Naive thymus-derived CD4-positive, alpha-beta T cell (primary cell): ENCODE results near the gene ARSA. TPM values are rescaled to one million over a fixed set of nuclear protein-coding genes. Genes with fewer than 3 reads are reported as not detected.
A peak's percentile ranks its signal among the peaks of the same experiment; 100 is the strongest.

Experiments used
- ATAC-seq: fragments of 150-1000 bp; cut with Tn5 transposase; 2 replicates; pipeline ENCODE4 v1.10.0; 2021; ENCODE audit warnings: mild to moderate bottlenecking, moderate library complexity
- CTCF ChIA-PET: fragments of 350-600 bp; sonication (Branson Sonifier 250); formaldehyde crosslinking; loops from one replicate; lab custom pipeline; 2021; ENCODE audit warnings: antibody characterized with exemption; lab: Charles Lee
- POLR2A ChIA-PET: fragments of 350-600 bp; sonication (Branson Sonifier 250); formaldehyde crosslinking; loops from one replicate; lab custom pipeline; 2021; ENCODE audit warnings: antibody characterized with exemption, inconsistent platforms; lab: Charles Lee
- DNase-seq, 9 donors: peaks; one replicate each; pipeline versions ENCODE4 v3.0.0 to v3.0.0-alpha.2; 2020 to 2022; ENCODE audit warnings: mixed read lengths in 1 of 9
- H3K27ac ChIP-seq: one replicate; pipeline ENCODE4 v1.7.0; 2013; ENCODE audit warnings: mild to moderate bottlenecking, low read depth, low read length, moderate library complexity
- H3K27me3 ChIP-seq, 2 donors: one replicate each; pipeline ENCODE4 v1.7.0; 2013; ENCODE audit warnings: low read length in 2 of 2, mild to moderate bottlenecking in 2 of 2, moderate library complexity in 2 of 2; ENCODE audit not compliant: control insufficient read depth in 2 of 2, insufficient read depth in 2 of 2
- H3K36me3 ChIP-seq, 3 experiments: 1 replicate in 2 of 3; 2 replicates in 1 of 3; pipeline ENCODE4 v1.7.0; 2013; ENCODE audit warnings: low read length in 3 of 3, mild to moderate bottlenecking in 3 of 3, moderate library complexity in 1 of 3; ENCODE audit not compliant: insufficient read depth in 3 of 3, control insufficient read depth in 2 of 3
- H3K4me1 ChIP-seq, 2 donors: one replicate each; pipeline ENCODE4 v1.7.0; 2013; ENCODE audit warnings: low read length in 2 of 2, mild to moderate bottlenecking in 2 of 2, moderate library complexity in 1 of 2; ENCODE audit not compliant: control insufficient read depth in 2 of 2, insufficient read depth in 2 of 2
- H3K4me3 ChIP-seq: 2 replicates; pipeline ENCODE4 v1.7.0; 2013; ENCODE audit warnings: mild to moderate bottlenecking, low read length
- H3K9me3 ChIP-seq, 3 experiments: 1 replicate in 2 of 3; 2 replicates in 1 of 3; pipeline ENCODE4 v1.7.0; 2013; ENCODE audit warnings: low read length in 3 of 3; ENCODE audit not compliant: control insufficient read depth in 2 of 3
- H3K27ac Mint-ChIP-seq, 9 donors: one replicate each; pipeline ENCODE4 v1.8.0; 2020 to 2022; ENCODE audit warnings: mixed read lengths in 9 of 9, mild to moderate bottlenecking in 8 of 9, moderate library complexity in 5 of 9, inconsistent platforms in 2 of 9
- H3K27me3 Mint-ChIP-seq, 5 donors: one replicate each; pipeline ENCODE4 v1.8.0; 2021 to 2022; ENCODE audit warnings: mixed read lengths in 5 of 5, mild to moderate bottlenecking in 1 of 5
- H3K36me3 Mint-ChIP-seq, 5 donors: one replicate each; pipeline ENCODE4 v1.8.0; 2020 to 2022; ENCODE audit warnings: mixed read lengths in 5 of 5, mild to moderate bottlenecking in 3 of 5, inconsistent platforms in 1 of 5
- H3K4me1 Mint-ChIP-seq, 7 donors: one replicate each; pipeline ENCODE4 v1.8.0; 2020 to 2022; ENCODE audit warnings: mixed read lengths in 7 of 7, mild to moderate bottlenecking in 3 of 7, inconsistent platforms in 1 of 7
- H3K4me3 Mint-ChIP-seq, 10 donors: one replicate each; pipeline ENCODE4 v1.8.0; 2020 to 2022; ENCODE audit warnings: mild to moderate bottlenecking in 10 of 10, mixed read lengths in 10 of 10, moderate library complexity in 6 of 10, inconsistent platforms in 2 of 10
- H3K9me3 Mint-ChIP-seq, 11 donors: one replicate each; pipeline ENCODE4 v1.8.0; 2020 to 2022; ENCODE audit warnings: mixed read lengths in 11 of 11, mild to moderate bottlenecking in 4 of 11, inconsistent platforms in 1 of 11, moderate library complexity in 1 of 11
- intact Hi-C, 2 donors: fragments of 100-400 bp; cut with micrococcal nuclease; formaldehyde crosslinking; loops; one replicate each; pipeline ENCODE4 v1.15.1; 2023
- polyA plus RNA-seq, 2 donors: library from polyadenylated mRNA; unstranded; fragments of 300-500 nt; fragmentation: Illumina TruSeq; gene quantifications; one replicate each; pipeline ENCODE4 v1.2.3, GENCODE V29; 2021
- total RNA-seq, 6 experiments: library from RNA in 5 of 6; stranded (reverse) in 5 of 6; gene quantifications; 1 replicate in 5 of 6; 2 replicates in 1 of 6; pipeline ENCODE4 v1.2.3 and lab custom pipeline; 2021 to 2026

Gene ARSA
- total and polyA plus RNA-seq, 7 experiments from 2014 or later, result 7.1 to 96.3 (median 64.3) TPM

DNA sequence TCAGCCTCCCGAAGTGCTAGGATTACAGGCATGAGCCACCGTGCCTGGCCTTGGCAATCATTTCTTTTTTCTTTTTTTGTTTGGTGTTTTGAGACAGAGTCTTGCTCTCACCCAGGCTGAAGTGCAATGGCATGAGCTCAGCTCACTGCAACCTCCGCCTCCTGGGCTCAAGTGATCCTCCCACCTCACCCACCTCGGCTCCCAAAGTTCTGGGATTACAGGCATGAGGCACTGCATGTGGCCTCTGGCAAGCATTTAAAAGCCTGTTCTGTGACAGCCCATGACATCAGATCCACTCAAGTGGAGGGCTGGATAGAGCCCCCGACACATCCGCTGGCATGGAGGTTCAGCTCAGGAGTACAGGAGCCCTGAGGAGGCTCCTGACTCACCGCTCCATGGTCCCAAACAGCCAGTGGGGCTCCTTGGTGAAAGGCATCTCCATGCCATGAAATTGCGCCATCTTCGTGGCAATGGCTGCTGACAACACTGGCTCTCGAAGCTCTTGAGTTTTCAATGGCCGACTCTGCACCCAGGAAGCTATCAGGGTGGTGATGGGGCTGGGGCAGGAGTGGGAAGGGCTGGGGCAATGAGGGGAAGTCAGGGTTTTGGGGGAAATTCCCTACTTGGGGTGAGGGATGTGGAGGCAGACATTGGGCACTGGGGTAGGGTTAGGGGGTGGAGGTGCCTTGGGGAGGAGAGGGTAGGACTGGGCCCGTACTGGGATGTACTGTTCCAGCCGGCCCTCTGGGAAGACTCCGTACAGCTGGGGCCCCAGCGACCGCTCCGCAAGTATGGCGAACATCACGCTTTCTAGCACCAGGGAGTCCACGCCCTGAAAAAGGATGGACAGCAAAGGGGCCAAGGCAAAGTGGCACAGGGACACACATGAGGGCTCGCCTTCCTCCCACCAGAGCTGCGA, 46.7 kb downstream of the ARSA start:
- Histone ChIP-seq H3K4me3 (peak overlapping the region; percentile 80), H3K27me3 (no peaks in the 10 kb centered on the region), H3K9me3 (no peaks in the 10 kb centered on the region), H3K36me3 (peaks cover 0 to 29% (median 0%) of the 10 kb centered on the region in 3 experiments), H3K27ac (peak overlapping the region; percentile 99), H3K4me1 (peaks cover 16 to 18% of the 10 kb centered on the region in 2 donors)
- POLR2A ChIA-PET, result interaction anchor here (0.6 to 3.7 kb wide), 13 partner anchors 12 to 96 kb away, joined by 3 to 33 read pairs (median 5); partner anchors contain the start of genes SCO2 and SYCE3
- CTCF ChIA-PET, result interaction anchor here (0.8 to 2.2 kb wide), 2 partner anchors 39 to 256 kb away, joined by 3 to 8 read pairs; no protein-coding TSS in a partner anchor
- Mint-ChIP-seq H3K36me3 (peaks cover 0 to 12% (median 4%) of the 10 kb centered on the region in 5 donors), H3K4me1 (peaks cover 5 to 40% (median 24%) of the 10 kb centered on the region in 7 donors), H3K27ac (peak overlapping the region; percentile 28 to 96 (median 87)), H3K9me3 (no peaks in the 10 kb centered on the region), H3K4me3 (peak overlapping the region; percentile 81 to 92 (median 87)), H3K27me3 (no peaks in the 10 kb centered on the region)
- no peak for DNase-seq
- intact Hi-C loops, result loop anchor here in 1 of 2 donors (10.0 kb wide), 1 partner anchor 306 kb away; the partner anchor contains the start of gene MAPK11
- ATAC-seq, result no peak

DNA sequence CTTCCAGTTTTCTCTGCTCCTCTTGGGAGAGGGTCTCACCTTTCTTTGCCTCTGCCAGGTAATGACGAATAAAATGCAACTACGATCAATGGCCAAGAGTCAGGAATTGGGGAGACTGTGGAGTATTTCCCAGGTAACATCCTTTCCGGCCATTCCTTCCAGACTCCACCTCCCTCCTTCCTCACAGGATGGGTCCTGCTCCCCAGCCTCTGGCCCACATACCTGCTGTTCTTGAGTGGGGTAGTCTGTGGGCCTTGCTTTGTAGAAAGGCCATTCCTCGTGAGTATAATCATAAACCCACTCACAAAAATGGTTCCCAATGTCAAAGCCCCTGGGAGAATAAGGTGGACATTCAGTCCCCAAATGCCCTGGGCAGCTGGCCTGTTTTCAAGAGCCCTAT, 48.2 kb downstream of the ARSA start:
- intact Hi-C loops, result loop anchor here in 1 of 2 donors (10.0 kb wide), 1 partner anchor 305 kb away; the partner anchor contains the start of gene MAPK11
- H3K27me3 Mint-ChIP-seq, result no peaks in the 10 kb centered on the region
- no peaks in the 10 kb centered on the region for H3K9me3 Mint-ChIP-seq
- ChIA-PET CTCF (no interaction called here), POLR2A (interaction anchor here (1.0 to 1.5 kb wide), 2 partner anchors 30 to 54 kb away, joined by 3 to 4 read pairs; partner anchors contain the start of gene SCO2)
- H3K4me3 Mint-ChIP-seq, result peak overlapping the region in 2 of 10 donors; percentile 37 to 73
- Histone ChIP-seq H3K36me3 (peaks cover 0 to 34% (median 0%) of the 10 kb centered on the region in 3 experiments), H3K27ac (no peak overlapping the region), H3K9me3 (no peaks in the 10 kb centered on the region), H3K4me1 (peaks cover 16 to 18% of the 10 kb centered on the region in 2 donors), H3K4me3 (no peak overlapping the region), H3K27me3 (no peaks in the 10 kb centered on the region)
- DNase-seq (no peak), ATAC-seq (no peak)
- H3K36me3 Mint-ChIP-seq, result peaks cover 0 to 12% (median 4%) of the 10 kb centered on the region in 5 donors
- H3K27ac Mint-ChIP-seq, result peak overlapping the region in 3 of 9 donors; percentile 26 to 43 (median 43)
- H3K4me1 Mint-ChIP-seq, result peaks cover 5 to 33% (median 24%) of the 10 kb centered on the region in 7 donors

DNA sequence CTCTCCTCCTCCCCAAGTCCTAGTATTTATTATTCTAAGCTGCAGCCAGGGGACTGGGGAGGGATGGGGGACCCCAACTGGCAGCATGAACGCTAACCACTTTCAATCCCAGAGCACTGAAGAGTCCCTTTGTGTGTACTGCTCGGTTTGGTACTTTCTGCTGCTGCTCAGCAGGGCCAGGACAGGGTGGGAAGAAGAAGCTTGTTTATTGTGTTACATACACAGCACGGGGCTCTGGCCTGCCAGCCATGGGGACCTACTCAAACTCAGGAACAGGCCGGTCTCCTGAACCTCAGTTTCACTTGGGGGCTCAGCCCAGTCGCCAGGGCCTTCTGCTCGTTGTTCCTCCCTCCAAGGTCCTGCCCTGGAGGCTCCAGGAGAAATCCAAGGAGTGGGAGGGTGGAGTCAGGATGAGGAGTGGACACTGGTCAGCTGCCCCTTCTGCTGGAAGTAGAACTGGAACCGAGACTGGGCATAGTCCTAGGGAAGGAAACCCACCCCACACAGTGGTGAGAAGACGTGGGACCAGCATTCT, 49.1 kb downstream of the ARSA start:
- H3K36me3 ChIP-seq, result peaks cover 0 to 34% (median 0%) of the 10 kb centered on the region in 3 experiments
- H3K36me3 Mint-ChIP-seq, result peaks cover 0 to 12% (median 4%) of the 10 kb centered on the region in 5 donors
- H3K4me1 ChIP-seq, result peaks cover 16% of the 10 kb centered on the region in 2 donors
- H3K4me3 ChIP-seq, result no peak overlapping the region
- CTCF ChIA-PET, result interaction anchor here (0.8 kb wide), 1 partner anchor 16 kb away, joined by 3 read pairs; the partner anchor contains the start of gene SYCE3
- no peaks in the 10 kb centered on the region for H3K27me3 Mint-ChIP-seq
- POLR2A ChIA-PET, result interaction anchor here (0.6 to 1.5 kb wide), 4 partner anchors 14 to 53 kb away, joined by 3 to 9 read pairs (median 4); partner anchors contain the start of genes SCO2 and SYCE3
- no peak overlapping the region for H3K4me3 Mint-ChIP-seq
- no peaks in the 10 kb centered on the region for H3K9me3 Mint-ChIP-seq
- intact Hi-C loops, result no loop called here
- no peaks in the 10 kb centered on the region for H3K9me3 ChIP-seq
- H3K4me1 Mint-ChIP-seq, result peaks cover 5 to 31% (median 23%) of the 10 kb centered on the region in 7 donors
- no peaks in the 10 kb centered on the region for H3K27me3 ChIP-seq
- DNase-seq (no peak), ATAC-seq (no peak)
- no peak overlapping the region for H3K27ac Mint-ChIP-seq
- H3K27ac ChIP-seq, result no peak overlapping the region

DNA sequence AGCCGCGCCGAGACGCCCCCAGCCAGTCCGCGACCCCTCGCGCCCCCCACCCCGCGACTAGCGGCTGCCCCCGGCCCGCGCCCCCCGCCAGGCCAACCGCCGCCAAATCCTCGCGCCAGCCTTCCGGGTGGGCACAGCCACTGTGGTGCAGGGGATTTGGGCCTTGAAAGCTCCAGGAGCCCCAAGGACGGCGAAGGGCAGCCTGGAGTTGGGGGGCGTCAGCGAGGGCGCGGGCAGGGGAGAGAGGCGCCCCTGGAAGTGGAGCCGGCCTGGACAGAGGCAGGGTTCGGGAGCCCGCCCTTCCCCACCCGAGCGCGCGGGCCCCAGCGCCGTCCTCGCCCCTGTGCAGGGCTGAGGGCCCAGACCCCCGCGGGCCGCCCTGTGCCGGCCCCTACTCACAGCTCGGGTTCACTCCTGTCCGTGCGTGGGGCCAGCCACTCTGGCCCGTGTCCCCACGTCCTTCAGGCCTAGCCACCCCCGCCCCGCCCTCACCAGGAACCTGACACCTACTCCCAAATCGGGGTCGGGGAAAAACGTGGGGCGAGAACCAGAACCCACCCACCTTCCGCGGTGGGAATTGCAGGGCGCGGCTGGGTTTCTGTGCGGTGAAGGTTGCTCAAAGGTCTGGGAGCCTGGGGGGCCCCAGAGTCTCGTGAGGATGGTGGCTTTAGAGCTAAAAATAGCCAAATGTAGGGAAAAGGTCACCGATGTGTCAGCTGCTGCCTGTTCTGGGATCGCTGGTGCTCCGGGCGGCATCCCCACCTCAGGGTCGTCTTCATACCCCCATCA, 49.8 kb downstream of the ARSA start, which contains the start of gene CPT1B:
Gene CPT1B (minus strand): TSS at position 441 of the 789 bp plus-strand sequence. CDS start 512 bp downstream, outside the sequence.
- no peaks in the 10 kb centered on the region for H3K27me3 Mint-ChIP-seq
- peaks cover 0 to 34% (median 0%) of the 10 kb centered on the region in 3 experiments for H3K36me3 ChIP-seq
- ChIA-PET POLR2A (interaction anchor here (0.8 to 1.5 kb wide), 7 partner anchors 13 to 53 kb away, joined by 3 to 9 read pairs (median 4); partner anchors contain the start of gene SCO2), CTCF (no interaction called here)
- DNase-seq (no peak), ATAC-seq (no peak)
- H3K27ac Mint-ChIP-seq, result peak within 1 kb of the TSS in 1 of 9 donors; percentile 75
- peaks cover 9 to 10% of the 10 kb centered on the region in 2 donors for H3K4me1 ChIP-seq
- H3K4me3 ChIP-seq, result no peak within 1 kb of the TSS
- H3K9me3 Mint-ChIP-seq, result no peaks in the 10 kb centered on the region
- H3K27ac ChIP-seq, result no peak within 1 kb of the TSS
- H3K4me1 Mint-ChIP-seq, result peaks cover 5 to 24% (median 18%) of the 10 kb centered on the region in 7 donors
- peak within 1 kb of the TSS in 6 of 10 donors; percentile 15 to 63 (median 56) for H3K4me3 Mint-ChIP-seq
- intact Hi-C loops, result no loop called here
- H3K9me3 ChIP-seq, result no peaks in the 10 kb centered on the region
- peaks cover 0 to 12% (median 4%) of the 10 kb centered on the region in 5 donors for H3K36me3 Mint-ChIP-seq
- no peaks in the 10 kb centered on the region for H3K27me3 ChIP-seq

DNA sequence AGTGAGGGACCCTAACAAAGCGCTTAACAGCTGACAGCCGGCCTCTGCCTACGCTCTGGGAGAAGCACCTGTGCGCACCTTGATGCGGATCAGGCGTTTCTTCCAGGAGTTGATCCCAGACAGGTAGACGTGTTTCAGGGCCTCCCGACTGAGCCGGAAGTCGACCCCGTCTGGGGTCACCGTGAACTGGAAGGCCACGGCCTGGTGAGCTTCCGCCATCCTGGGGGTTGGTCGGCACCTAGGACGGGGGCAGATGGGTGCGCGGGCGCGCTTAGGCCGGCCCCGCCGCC, 50.3 kb downstream of the ARSA start:
- no peaks in the 10 kb centered on the region for H3K9me3 ChIP-seq
- H3K4me1 ChIP-seq, result peaks cover 9 to 10% of the 10 kb centered on the region in 2 donors
- ChIA-PET CTCF (no interaction called here), POLR2A (interaction anchor here (0.8 to 1.2 kb wide), 5 partner anchors 14 to 52 kb away, joined by 3 to 5 read pairs (median 3); partner anchors contain the start of gene SCO2)
- no peaks in the 10 kb centered on the region for H3K9me3 Mint-ChIP-seq
- intact Hi-C loops, result no loop called here
- DNase-seq, result no peak
- no peak for ATAC-seq
- H3K27me3 ChIP-seq, result no peaks in the 10 kb centered on the region
- H3K27me3 Mint-ChIP-seq, result no peaks in the 10 kb centered on the region
- H3K36me3 Mint-ChIP-seq, result peaks cover 0 to 9% (median 5%) of the 10 kb centered on the region in 5 donors
- peaks cover 5 to 24% (median 18%) of the 10 kb centered on the region in 7 donors for H3K4me1 Mint-ChIP-seq
- peak overlapping the region in 6 of 10 donors; percentile 15 to 63 (median 56) for H3K4me3 Mint-ChIP-seq
- H3K27ac Mint-ChIP-seq, result peak overlapping the region in 1 of 9 donors; percentile 75
- no peak overlapping the region for H3K27ac ChIP-seq
- no peak overlapping the region for H3K4me3 ChIP-seq
- H3K36me3 ChIP-seq, result peaks cover 0 to 36% (median 0%) of the 10 kb centered on the region in 3 experiments
